Measurements from ENCODE around the gene FSTL4.
"Not testable (repeated sequence)": the region's sequence is repeated elsewhere in the genome, so short reads cannot be mapped to it uniquely, and the experiment has no call there.

Gene FSTL4

DNA sequence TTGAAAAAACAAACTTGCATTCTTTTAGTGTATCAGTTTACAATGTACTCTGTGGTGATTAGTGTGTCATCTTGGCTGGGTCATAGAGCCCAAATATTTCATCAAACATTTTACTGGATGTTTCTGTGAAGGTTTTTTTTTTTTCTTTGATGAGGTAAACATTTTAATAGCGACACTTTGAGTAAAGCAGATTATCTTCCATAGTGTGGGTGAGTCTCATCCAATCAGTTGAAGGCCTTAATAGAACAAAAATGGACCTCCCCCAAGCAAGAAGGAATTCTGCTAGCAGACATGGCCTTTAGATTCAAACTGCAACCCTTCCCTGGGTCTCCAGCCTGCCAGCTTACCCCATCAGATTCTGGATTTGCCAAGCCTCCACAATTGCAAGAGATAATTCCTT is 72.5 kb downstream of the FSTL4 start:
- no peak for DNase-seq (ENCODE audit: low read depth)
- TF ChIP-seq, protein P1, sequence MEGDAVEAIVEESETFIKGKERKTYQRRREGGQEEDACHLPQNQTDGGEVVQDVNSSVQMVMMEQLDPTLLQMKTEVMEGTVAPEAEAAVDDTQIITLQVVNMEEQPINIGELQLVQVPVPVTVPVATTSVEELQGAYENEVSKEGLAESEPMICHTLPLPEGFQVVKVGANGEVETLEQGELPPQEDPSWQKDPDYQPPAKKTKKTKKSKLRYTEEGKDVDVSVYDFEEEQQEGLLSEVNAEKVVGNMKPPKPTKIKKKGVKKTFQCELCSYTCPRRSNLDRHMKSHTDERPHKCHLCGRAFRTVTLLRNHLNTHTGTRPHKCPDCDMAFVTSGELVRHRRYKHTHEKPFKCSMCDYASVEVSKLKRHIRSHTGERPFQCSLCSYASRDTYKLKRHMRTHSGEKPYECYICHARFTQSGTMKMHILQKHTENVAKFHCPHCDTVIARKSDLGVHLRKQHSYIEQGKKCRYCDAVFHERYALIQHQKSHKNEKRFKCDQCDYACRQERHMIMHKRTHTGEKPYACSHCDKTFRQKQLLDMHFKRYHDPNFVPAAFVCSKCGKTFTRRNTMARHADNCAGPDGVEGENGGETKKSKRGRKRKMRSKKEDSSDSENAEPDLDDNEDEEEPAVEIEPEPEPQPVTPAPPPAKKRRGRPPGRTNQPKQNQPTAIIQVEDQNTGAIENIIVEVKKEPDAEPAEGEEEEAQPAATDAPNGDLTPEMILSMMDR (IDR thresholded peaks at IDR 0.05; ENCODE audit: low read length, missing control alignments): no peak

DNA sequence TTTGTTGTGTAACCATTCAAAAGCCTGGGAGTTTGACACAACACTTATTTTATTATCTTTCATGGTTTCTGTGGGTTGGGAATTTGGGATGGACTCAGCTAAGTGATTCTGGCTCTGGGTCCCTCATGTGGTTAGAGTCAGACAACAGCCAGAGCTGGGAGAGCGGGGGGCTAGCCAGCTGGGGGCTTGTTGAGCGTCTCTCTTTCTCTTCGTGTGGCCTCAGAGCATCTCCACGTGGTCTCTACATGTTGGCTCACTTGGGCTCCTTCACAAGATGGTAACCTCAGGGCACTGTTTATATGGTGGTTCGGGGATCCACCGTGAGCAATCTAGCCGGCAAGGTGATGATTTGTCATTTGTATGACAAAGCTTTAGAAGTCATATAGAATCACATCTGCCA is 73.6 kb downstream of the FSTL4 start:
- TF ChIP-seq, protein P1 (IDR thresholded peaks at IDR 0.05; ENCODE audit: low read length, missing control alignments): no peak
- H3K4me3 ChIP-seq (replicated peaks; ENCODE audit: low read depth, low read length): no peak overlapping the region
- no peak for DNase-seq (ENCODE audit: low read depth)

More for the DNA sequence above, 72.5 kb downstream of the FSTL4 start:
- no peak overlapping the region for H3K4me3 ChIP-seq (replicated peaks; ENCODE audit: low read depth, low read length)

DNA sequence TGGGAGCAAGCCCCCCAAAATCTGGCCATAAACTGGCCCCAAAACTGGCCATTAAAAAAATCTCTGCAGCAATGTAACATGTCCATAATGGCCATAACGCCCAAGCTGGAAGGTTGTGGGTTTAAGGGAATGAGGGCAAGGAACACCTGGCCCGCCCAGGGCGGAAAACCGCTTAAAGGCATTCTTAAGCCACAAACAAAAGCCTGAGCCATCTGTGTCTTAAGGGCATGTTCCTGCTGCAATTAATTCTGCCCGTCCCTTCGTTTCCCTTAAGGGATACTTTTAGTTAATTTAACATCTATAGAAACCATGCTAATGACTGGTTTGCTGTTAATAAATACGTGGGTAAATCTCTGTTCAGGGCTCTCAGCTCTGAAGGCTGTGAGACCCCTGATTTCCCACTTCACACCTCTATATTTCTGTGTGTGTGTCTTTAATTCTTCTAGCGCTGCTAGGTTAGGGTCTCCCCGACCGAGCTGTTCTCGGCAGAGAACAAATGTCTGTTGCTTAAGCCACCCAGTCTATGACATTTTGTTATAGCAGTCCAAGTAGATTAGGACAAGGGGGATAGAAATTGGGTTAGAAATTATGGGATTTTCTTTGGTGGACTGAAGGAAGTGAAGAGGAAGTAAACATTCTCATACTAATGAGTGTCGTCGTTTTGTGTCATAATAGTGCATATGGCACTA is 77.0 kb downstream of the FSTL4 start:
- not testable (repeated sequence) for DNase-seq (ENCODE audit: low read depth); H3K4me3 ChIP-seq (replicated peaks; ENCODE audit: low read depth, low read length)

DNA sequence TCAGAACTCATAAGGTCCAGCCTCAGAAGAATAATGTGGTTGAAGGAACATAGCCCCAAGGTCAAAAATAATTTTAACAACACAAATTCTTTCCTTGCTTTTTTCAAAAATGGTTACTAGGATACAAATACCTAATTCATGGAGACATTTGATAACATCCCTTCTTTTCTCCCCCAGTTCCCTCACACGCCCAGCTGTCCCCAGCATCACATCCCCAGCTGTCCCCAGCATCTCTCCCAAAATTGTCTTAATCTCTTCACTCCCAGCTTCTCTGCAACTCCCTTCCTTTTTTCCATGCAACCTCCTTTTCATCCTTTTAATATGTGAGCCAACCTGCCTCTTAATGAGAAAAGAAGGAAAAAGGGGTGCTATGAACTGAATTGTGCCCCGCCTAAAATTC is 77.8 kb downstream of the FSTL4 start:
- TF ChIP-seq, protein P1 (IDR thresholded peaks at IDR 0.05; ENCODE audit: low read length, missing control alignments): no peak

DNA sequence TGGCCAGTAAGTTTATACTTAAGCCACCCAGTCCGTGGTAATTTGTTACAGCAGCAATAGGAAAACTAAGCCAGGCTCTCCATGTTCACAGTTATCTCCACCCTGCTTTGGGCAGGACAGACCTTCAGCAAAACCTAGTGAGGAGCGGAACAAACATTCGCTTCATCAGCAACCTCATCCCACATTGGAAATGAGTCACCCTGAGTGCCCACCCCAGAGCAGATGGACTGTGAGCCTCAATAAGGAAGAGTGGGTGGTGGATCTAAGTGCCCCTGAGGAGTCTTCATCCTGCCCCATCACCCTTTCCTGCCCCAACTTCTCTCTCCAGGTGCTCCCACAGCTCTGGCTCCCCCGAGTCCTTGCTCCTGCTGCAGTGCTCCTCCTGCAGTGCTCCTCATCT is 78.8 kb downstream of the FSTL4 start:
- no peak for DNase-seq (ENCODE audit: low read depth)
- no peak overlapping the region for H3K4me3 ChIP-seq (replicated peaks; ENCODE audit: low read depth, low read length)
- TF ChIP-seq, protein P1 (IDR thresholded peaks at IDR 0.05; ENCODE audit: low read length, missing control alignments): no peak

More for the DNA sequence above, 77.8 kb downstream of the FSTL4 start:
- H3K4me3 ChIP-seq (replicated peaks; ENCODE audit: low read depth, low read length): no peak overlapping the region
- DNase-seq (ENCODE audit: low read depth): no peak

DNA sequence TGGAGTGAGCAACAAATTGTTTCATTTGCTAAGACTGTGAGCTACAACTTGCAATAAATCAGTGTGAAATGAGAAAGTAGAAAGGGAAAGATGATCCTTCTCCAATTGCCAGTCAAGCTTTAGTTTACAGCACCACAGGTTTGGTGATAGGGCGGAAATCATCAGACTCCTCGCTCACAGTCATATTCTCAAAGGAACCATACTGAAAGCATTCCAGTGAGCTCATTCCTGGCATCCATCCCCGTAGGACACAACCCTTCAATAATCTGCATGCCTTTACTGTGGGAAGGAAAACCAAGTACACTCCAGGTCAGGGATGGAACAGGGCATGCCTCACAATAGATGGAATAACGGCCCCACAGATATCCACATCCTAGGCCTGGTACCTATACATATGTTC is 80.7 kb downstream of the FSTL4 start:
- DNase-seq (ENCODE audit: low read depth): peak; percentile 4
- no peak overlapping the region for H3K4me3 ChIP-seq (replicated peaks; ENCODE audit: low read depth, low read length)
- TF ChIP-seq, protein P1 (IDR thresholded peaks at IDR 0.05; ENCODE audit: low read length, missing control alignments): no peak

DNA sequence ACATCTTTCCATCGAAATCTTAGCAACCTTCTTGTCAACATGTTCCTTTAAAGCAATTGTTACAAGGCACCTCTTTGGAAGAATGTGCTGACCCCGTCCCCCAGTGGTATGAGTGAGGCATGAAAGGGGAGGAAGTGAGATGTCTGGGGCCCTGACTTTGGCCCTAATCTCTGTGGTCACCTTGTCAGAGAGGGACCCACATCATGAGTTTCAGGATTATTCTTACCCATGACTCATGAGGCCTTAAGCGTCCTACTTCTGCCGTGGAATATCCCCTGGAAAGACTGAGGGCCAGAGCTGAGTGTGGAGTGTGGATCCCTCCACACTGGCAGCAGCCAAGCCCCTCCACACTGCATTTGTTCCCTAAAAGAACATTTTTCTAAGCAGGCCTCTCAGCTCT is 81.2 kb downstream of the FSTL4 start:
- no peak overlapping the region for H3K4me3 ChIP-seq (replicated peaks; ENCODE audit: low read depth, low read length)
- DNase-seq (ENCODE audit: low read depth): no peak
- TF ChIP-seq, protein P1 (IDR thresholded peaks at IDR 0.05; ENCODE audit: low read length, missing control alignments): no peak
